Suppressor macrophage treated with lipopolysaccharide for 1 hour (primary cell): ENCODE measurements around the gene BCL3.

Source experiments
- DNase-seq, 3 donors: peaks; one replicate each; pipeline ENCODE4 v3.0.0-alpha.2; 2020 to 2022

The BCL3 gene

GRCh38 chr19:44721369-44721768, 27.1 kb upstream of the BCL3 start:
- DNase-seq: peak in 1 of 3 donors; percentile 42

DNA sequence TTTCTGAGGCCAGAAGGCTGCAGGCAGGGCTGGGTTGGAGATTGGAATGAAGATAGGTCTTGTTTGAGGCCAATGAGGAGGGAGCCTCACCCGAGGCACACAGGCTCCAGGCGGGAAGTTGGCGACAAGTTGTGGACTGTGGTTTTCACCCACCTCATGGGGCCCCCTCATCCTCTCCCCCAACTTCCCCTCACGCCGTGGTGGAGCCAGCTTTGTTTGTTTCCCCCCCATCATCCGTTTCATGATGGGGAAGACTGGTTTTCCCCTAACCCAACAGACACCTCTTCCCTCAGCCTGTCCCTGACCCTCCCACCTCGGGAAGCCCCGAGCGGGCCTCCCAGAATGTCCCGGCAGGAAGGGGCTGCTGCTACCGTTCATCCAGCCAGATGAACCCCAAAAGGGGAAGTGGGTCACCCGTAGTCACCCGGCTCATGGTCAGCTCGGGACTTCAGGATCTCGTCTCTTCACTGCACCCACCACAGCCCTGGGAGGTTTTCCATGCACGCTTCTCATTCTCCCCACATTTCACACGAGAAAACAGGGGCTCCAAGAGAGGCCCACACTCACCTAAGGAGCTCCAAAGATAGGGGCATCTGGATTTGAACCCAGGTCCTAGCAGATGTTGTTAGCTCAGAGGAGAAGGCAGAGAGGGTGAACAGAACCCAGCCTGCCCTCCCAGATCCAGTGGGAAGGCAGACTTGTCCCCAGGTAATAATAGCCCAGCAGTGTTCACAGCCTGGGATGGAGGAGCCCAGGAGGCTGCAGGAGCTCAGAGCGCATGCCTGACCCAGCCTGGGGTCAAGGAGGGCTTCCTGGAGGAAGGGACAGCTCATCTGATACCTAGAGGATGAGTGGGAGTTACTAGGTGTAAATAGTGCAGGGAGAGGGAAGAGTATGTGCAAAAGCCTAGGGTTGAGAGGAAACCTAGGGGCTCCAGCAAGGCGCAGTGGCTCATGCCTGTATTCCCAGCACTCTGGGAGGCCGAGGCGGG, 26.1 kb upstream of the BCL3 start:
- DNase-seq: peak; percentile 95 to 99 (median 97)

GRCh38 chr19:44723299-44723951, 25.1 kb upstream of the BCL3 start:
- DNase-seq: no peak

GRCh38 chr19:44723952-44724319, 24.6 kb upstream of the BCL3 start:
- DNase-seq: peak; percentile 88 to 90 (median 90)

GRCh38 chr19:44725251-44725650, 23.3 kb upstream of the BCL3 start:
- DNase-seq: peak in 2 of 3 donors; percentile 23 to 58

- DNase-seq: no peak
Measured at GRCh38 chr19:44725684-44726083, 22.8 kb upstream of the BCL3 start.

DNA sequence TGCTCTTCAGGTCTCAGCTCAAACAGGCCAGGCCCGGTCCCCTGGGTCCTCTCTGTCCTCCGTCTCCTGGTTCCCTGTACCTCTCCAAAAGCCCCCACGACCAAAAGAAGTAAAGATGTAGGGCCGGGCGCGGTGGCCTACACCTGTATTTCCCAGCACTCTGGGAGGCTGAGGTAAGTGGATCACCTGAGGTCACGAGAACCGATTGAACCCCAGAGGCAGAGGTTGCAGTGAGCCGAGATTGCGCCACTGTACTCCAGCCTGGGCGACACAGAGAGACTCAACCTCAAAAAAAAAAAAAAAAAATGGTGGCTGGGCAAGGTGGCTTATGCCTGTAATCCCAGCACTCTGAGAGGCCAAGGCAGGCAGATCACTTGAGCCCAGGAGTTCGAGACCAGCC, 22.0 kb upstream of the BCL3 start:
- DNase-seq: no peak

GRCh38 chr19:44728178-44728577, 20.3 kb upstream of the BCL3 start:
- DNase-seq: no peak

- no peak for DNase-seq
Measured at GRCh38 chr19:44729516-44730033, 18.9 kb upstream of the BCL3 start.

- DNase-seq: no peak
Measured at GRCh38 chr19:44731081-44731480, 17.4 kb upstream of the BCL3 start.

GRCh38 chr19:44731622-44732021, 16.9 kb upstream of the BCL3 start:
- no peak for DNase-seq

DNA sequence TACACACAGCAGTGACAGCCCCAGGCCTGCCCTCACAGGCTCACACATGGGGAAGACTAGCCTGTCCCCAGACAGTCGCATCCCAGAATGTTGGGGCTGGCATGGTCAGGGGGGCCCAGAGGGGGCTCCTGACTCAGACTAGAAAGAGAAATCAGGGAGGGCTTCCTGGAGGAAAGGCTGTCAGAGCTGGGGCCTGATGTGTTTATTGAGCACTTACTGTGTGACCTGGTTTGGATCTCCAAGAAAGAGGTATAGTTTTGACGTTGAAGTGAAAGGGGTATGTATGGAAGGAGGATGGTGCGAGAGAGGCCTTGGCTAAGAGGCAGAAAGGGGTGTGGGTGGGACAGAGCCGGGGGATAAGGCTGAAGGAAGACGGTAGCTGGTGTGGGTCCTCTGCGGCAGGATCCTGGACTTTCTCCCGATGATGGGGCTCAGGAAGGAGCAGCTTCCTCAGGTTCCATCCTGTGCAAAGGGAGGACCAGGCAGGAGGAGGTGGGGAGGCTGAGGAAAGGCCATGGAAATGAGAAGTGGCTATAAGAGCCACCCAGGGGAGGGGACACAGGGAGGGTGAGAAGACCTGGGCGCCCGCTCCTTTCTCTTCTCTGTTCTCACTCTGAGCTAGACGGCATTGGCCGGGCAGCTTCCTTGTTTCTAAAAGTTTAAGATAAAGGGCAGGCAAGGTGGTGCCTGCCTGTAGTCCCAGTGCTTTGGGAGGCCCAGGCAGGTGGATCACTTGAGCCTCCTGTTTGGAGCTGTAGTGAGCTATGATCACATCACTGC, 16.1 kb upstream of the BCL3 start:
- DNase-seq: no peak

- DNase-seq: no peak
Measured at GRCh38 chr19:44734357-44734756, 14.2 kb upstream of the BCL3 start.

DNA sequence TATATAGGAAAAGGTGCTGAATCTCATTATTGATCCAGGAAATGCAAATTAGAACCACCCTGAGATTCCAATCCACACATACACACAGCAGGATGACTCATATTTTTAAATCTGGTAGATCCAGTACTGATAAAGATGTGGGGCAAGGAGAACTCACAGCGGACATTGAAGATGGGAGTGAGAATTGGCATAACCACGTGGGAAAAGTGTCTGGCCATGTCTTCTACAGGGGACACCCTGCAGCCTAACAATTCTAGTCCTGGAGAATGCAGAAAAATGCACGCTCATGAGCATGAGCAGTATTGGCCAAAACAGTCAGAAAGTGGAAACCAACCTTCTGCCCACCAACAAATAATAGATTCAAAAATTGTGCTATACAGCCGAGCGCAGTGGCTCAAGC, 13.5 kb upstream of the BCL3 start:
- DNase-seq: no peak

DNA sequence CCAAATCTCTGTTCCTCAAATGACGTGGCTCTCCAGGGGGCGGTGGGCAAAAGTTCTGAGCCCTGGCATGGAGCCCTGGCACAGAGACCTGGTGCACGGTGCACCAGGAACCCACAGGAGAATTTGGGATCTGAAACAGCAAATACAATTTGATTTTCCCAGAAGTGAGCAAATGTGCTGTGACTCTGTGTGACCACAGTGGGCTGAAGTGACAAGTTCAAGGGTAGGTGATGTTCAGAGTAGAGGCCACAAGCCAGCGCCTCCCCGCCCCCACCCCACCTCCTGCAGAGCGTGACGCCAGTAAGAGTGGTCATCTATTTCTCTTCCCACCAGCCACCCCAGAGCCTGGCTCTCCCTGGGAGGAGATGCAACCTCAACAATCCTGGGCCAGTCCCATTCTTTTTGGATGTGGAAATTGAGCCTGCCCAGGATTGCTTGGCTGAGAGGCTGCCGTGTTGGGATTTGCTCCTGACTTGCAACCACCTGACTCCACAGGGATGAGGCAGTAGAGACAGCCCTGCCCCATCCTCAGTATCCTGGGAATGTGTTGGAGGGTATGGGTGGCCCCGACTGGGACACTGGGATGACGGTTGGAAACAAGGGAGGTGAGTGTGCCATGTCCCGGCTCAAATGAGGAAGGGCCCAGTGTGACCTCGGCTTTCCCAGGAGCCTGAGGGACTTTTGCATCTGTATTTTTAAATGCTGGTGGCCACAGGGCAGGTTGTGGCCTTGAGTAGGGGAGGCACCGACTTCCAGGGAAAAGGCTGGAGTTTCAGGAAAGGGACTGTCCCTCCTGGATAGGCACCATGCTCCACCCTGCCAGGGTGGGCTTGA, 11.1 kb upstream of the BCL3 start:
- DNase-seq: peak in 2 of 3 donors; percentile 73 to 76

GRCh38 chr19:44738136-44738535, 10.4 kb upstream of the BCL3 start:
- no peak for DNase-seq

DNA sequence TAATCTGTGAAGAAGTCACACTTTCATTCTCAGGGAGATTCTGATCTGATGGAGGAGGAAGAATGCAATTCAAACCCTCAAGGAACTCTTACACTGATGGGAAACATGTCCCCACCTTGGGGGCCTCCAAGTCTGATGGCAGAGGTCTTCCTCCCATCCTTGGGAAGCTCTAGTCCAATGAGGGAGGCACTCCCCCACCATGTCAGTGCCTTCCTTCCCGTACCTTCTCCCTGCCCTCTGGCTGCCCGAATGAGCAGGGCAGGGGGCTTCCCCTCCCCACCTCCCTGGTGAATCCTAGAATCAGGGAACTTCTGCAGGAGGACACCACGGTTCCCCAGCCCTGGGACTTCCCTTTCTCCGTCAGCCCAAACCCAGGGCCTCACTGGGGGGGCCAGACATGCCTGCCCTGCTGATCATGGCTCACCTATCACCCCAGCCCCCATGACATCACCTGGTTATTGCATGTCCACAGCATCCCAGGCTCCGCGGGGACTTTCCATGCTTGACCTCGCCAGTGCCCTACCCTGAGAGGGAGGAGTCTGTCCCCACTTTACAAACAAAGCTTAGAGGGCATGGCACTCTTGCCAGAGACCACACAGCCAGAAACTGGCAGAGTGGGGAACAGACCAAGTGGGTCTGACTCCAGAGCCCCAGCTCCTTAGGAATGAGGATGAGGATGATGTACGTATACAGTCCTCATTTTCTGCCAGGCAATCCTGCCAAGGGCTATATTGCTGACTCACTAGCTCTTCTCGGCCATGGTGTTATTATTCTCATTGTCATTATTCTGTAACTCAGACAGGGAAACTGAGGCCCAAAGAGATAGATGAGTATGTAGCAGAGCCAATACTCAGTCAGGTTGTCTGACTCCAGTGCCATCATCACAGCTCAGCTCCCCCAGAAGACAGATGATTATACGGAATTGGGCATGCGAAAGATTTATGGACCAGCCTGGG, 9.6 kb upstream of the BCL3 start:
- DNase-seq: peak; percentile 91 to 97 (median 97)

- DNase-seq: peak in 1 of 3 donors; percentile 42
Measured at GRCh38 chr19:44740351-44740824, 8.1 kb upstream of the BCL3 start.

GRCh38 chr19:44741258-44741731, 7.2 kb upstream of the BCL3 start:
- peak in 1 of 3 donors; percentile 27 for DNase-seq

GRCh38 chr19:44741841-44742329, 6.6 kb upstream of the BCL3 start:
- peak; percentile 96 to 99 (median 99) for DNase-seq
